ENCODE measurements around the gene LRMDA. TPM values are rescaled to one million over a fixed set of nuclear protein-coding genes. Genes with fewer than 3 reads are reported as not detected.

LRMDA gene
- total and polyA plus RNA-seq, 10 of the 15 experiments (the other 5 are each of a cell fraction or from before 2014, with no cell fraction given), result 0.07 to 0.54 (median 0.29) TPM; not detected in 4

- no peak for TF ChIP-seq HDGF (IDR thresholded peaks at IDR 0.05)
- no peak for TF ChIP-seq FOXM1 (IDR thresholded peaks at IDR 0.05; ENCODE audit: low read depth, low read length)
- no peak for TF ChIP-seq ATF7 (IDR thresholded peaks at IDR 0.05; ENCODE audit: low read depth)
- TF ChIP-seq SPI1 (IDR thresholded peaks at IDR 0.05; ENCODE audit: borderline replicate concordance, insufficient read depth, low read depth, low read length), result no peak
- TF ChIP-seq SP1 (IDR thresholded peaks at IDR 0.05; ENCODE audit: low read depth, low read length), result no peak
- CTCF ChIA-PET, result no interaction called here
- WGBS (ENCODE audit: insufficient coverage, insufficient replicate concordance, low lambda C conversion rate, missing lambda C conversion rate), result 33% methylated on average over 5 of the region's 5 CpGs
These were observed 376.0 kb downstream of the LRMDA start for GRCh38 chr10:75807456-75807855.

DNA sequence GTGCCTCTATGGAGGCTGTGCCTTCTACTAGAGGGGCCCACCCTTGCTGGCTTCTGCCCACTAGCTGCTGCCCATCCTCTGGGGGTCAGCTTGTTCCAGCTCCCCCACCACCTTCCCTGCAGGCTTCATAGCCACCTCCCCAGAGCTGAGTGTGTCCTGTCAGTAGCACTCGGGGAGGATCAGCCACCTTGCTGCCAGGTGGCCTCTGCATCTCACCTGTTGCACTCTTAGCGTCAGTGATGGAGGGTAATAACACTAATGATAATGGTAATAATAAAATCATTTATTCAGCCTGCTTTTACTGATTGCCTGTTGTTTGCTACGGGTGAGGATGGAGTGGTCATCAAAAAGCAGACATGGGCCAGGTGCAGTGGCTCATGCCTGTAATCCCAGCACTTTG lies 377.6 kb downstream of the LRMDA start:
- RAD21 ChIA-PET (ENCODE audit: unreplicated experiment), result no interaction called here
- ATAC-seq, result no peak
- no peak for TF ChIP-seq CHD1 (IDR thresholded peaks at IDR 0.05; ENCODE audit: low read depth, low read length)
- TF ChIP-seq, protein P1, sequence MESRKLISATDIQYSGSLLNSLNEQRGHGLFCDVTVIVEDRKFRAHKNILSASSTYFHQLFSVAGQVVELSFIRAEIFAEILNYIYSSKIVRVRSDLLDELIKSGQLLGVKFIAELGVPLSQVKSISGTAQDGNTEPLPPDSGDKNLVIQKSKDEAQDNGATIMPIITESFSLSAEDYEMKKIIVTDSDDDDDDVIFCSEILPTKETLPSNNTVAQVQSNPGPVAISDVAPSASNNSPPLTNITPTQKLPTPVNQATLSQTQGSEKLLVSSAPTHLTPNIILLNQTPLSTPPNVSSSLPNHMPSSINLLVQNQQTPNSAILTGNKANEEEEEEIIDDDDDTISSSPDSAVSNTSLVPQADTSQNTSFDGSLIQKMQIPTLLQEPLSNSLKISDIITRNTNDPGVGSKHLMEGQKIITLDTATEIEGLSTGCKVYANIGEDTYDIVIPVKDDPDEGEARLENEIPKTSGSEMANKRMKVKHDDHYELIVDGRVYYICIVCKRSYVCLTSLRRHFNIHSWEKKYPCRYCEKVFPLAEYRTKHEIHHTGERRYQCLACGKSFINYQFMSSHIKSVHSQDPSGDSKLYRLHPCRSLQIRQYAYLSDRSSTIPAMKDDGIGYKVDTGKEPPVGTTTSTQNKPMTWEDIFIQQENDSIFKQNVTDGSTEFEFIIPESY (IDR thresholded peaks at IDR 0.05), result no peak
- TF ChIP-seq ASH2L (IDR thresholded peaks at IDR 0.05; ENCODE audit: borderline replicate concordance, low read depth), result no peak
- no peak for TF ChIP-seq BRCA1 (IDR thresholded peaks at IDR 0.05; ENCODE audit: low read depth, low read length)
- no peak for TF ChIP-seq ZNF274 (IDR thresholded peaks at IDR 0.05; ENCODE audit: insufficient read depth, insufficient read length)
- TF ChIP-seq, protein P2, sequence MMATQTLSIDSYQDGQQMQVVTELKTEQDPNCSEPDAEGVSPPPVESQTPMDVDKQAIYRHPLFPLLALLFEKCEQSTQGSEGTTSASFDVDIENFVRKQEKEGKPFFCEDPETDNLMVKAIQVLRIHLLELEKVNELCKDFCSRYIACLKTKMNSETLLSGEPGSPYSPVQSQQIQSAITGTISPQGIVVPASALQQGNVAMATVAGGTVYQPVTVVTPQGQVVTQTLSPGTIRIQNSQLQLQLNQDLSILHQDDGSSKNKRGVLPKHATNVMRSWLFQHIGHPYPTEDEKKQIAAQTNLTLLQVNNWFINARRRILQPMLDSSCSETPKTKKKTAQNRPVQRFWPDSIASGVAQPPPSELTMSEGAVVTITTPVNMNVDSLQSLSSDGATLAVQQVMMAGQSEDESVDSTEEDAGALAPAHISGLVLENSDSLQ (IDR thresholded peaks at IDR 0.05), result no peak
- no peak for TF ChIP-seq JUND (IDR thresholded peaks at IDR 0.05; ENCODE audit: low read depth, low read length)
- TF ChIP-seq RUNX3 (IDR thresholded peaks at IDR 0.05; ENCODE audit: low read length), result no peak
- TF ChIP-seq SUZ12 (IDR thresholded peaks at IDR 0.05; ENCODE audit: unreplicated experiment), result no peak
- POLR2A ChIA-PET, result no interaction called here
- Histone ChIP-seq H3K79me2 (ENCODE audit: control insufficient read depth, insufficient read depth, low read length) (no peaks in the 10 kb centered on the region), H4K20me1 (ENCODE audit: control insufficient read depth, insufficient read depth) (no peaks in the 10 kb centered on the region), H2AFZ (ENCODE audit: control insufficient read depth, low read depth, low read length) (no peak overlapping the region), H3K4me3 (no peak overlapping the region), H3K9me3 (replicated peaks; ENCODE audit: control insufficient read depth, insufficient read depth, low read length) (no peaks in the 10 kb centered on the region), H3K4me1 (ENCODE audit: control insufficient read depth, insufficient read depth, low read length) (no peaks in the 10 kb centered on the region), H3K27me3 (replicated peaks in 1 of 2; ENCODE audit: control insufficient read depth in 2 of 2, insufficient read depth in 2 of 2, low read length in 1 of 2) (no peaks in the 10 kb centered on the region), H3K36me3 (ENCODE audit: control insufficient read depth in 2 of 2, insufficient read depth in 2 of 2, low read length in 1 of 2) (no peaks in the 10 kb centered on the region), H3K4me2 (ENCODE audit: control insufficient read depth, insufficient read depth) (no peak overlapping the region), H3K27ac (ENCODE audit: control insufficient read depth, insufficient read depth) (no peak overlapping the region), H3K9ac (ENCODE audit: control insufficient read depth, insufficient read depth, low read length) (no peak overlapping the region)
- CTCF ChIA-PET, result no interaction called here
- no TSS peak for BruUV-seq (replicated peaks)
- 3% methylated on average over 3 of the region's 3 CpGs for WGBS (ENCODE audit: insufficient coverage, insufficient replicate concordance, low lambda C conversion rate, missing lambda C conversion rate)
- SMC1A ChIA-PET (ENCODE audit: uncharacterized antibody, unreplicated experiment), result no interaction called here
- intact Hi-C loops (cut with micrococcal nuclease; ENCODE audit: unreplicated experiment), result no loop called here
- in situ Hi-C loops (cut with MboI), result no loop called here
- DNase-seq (ENCODE audit: low read depth, low spot score), result no peak
- FAIRE-seq, result no peak

More at GRCh38 chr10:75807456-75807855, 376.0 kb downstream of the LRMDA start:
- no peaks in the 10 kb centered on the region for H3K36me3 ChIP-seq (ENCODE audit: control insufficient read depth in 2 of 2, insufficient read depth in 2 of 2, low read length in 1 of 2)
- SMC1A ChIA-PET (ENCODE audit: uncharacterized antibody, unreplicated experiment), result interaction anchor here (1.0 kb wide), 1 partner anchor 221 kb away, joined by 3 read pairs; no protein-coding TSS in a partner anchor
- POLR2A ChIA-PET, result no interaction called here
- no peak overlapping the region for H3K4me3 ChIP-seq
- no peaks in the 10 kb centered on the region for H3K79me2 ChIP-seq (ENCODE audit: control insufficient read depth, insufficient read depth, low read length)
- in situ Hi-C loops (cut with MboI) (no loop called here), intact Hi-C loops (cut with micrococcal nuclease; ENCODE audit: unreplicated experiment) (no loop called here)
- no peaks in the 10 kb centered on the region for H3K9me3 ChIP-seq (replicated peaks; ENCODE audit: control insufficient read depth, insufficient read depth, low read length)
- no peak overlapping the region for H3K27ac ChIP-seq (ENCODE audit: control insufficient read depth, insufficient read depth)
- no TSS peak for BruUV-seq (replicated peaks)
- FAIRE-seq, result no peak
- no peak overlapping the region for H3K4me2 ChIP-seq (ENCODE audit: control insufficient read depth, insufficient read depth)
- no peaks in the 10 kb centered on the region for H3K4me1 ChIP-seq (ENCODE audit: control insufficient read depth, insufficient read depth, low read length)
- no peaks in the 10 kb centered on the region for H4K20me1 ChIP-seq (ENCODE audit: control insufficient read depth, insufficient read depth)
- no peak for DNase-seq (ENCODE audit: low read depth, low spot score)
- H2AFZ ChIP-seq (ENCODE audit: control insufficient read depth, low read depth, low read length), result no peak overlapping the region
- RAD21 ChIA-PET (ENCODE audit: unreplicated experiment), result no interaction called here
- no peak for ATAC-seq
- H3K27me3 ChIP-seq (replicated peaks in 1 of 2; ENCODE audit: control insufficient read depth in 2 of 2, insufficient read depth in 2 of 2, low read length in 1 of 2), result no peaks in the 10 kb centered on the region
- no peak overlapping the region for H3K9ac ChIP-seq (ENCODE audit: control insufficient read depth, insufficient read depth, low read length)

Data from GM12878 (cell line).